Measurements from ENCODE around the gene SIRT3.
"Not testable (repeated sequence)": the region's sequence is repeated elsewhere in the genome, so short reads cannot be mapped to it uniquely, and the experiment has no call there.

Gene SIRT3

DNA sequence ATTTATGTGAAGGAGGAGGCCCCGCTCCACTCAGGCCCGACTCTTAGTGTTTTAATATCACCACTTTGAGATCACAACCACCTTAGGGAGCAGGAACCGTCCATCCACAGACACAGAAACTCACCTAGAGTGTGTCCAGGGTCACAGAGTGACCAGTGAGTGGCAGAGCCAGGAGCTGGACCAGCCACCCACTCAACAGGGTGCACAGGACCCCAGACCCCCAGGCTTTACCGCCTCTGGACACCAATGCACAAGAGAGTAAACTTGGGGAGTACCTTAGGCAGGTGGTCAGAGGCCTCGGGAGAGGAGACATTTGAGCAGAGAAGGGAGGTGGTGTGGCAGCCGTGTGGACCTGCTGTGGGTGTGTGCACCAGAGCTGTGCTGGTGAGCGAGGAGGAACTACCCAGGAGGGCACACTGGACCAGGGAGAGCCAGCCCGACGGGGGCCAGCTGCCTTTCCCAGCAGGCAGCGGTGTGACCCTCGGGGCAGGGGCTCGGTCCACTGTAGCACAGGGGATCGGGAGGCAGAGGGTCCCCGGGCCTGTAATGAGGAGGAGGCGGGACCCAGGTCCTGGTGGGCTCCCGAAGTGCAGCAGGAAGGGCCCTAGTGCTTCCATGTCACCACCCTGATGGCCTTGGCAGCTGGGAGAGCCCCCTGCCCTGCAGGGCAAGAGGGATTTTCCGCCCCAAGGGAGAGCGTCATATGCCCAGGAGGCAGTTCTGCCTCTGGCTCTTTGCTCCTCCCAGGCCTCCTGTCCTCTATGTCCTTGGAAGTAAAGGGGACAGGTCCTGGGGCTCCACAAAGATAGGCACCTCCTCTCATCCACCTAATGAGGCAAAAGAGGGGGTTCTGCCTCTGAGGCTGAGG lies 34.5 kb upstream of the SIRT3 start:
- no peak for DNase-seq (ENCODE audit: low read depth, low spot score)

GRCh38 chr11:269146-269890 lies 33.2 kb upstream of the SIRT3 start:
- DNase-seq (ENCODE audit: low read depth, low spot score), result no peak

DNA sequence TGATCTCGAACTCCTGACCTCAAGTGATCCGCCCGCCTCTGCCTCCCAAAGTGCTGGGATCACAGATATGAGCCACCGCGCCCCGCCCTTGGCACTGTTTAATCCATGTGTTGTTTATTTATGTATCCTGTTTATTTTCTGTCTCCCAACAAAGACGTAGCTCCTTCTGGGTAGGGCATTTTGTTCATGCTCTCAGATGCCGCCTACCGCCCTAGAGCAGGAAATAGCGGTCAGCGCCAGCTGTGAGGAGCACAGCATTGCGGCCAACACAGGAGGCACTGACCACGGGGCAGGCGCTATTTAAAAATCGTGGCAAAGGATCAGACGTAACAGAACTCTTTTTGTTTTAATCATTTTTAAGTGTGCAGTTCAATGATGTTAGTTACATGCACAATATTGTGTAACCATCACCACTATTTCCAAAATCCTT lies 32.6 kb upstream of the SIRT3 start:
- DNase-seq (ENCODE audit: low read depth, low spot score), result not testable (repeated sequence)

GRCh38 chr11:267491-267994 lies 31.4 kb upstream of the SIRT3 start:
- DNase-seq (ENCODE audit: low read depth, low spot score), result no peak

GRCh38 chr11:266676-267439 lies 30.7 kb upstream of the SIRT3 start:
- DNase-seq (ENCODE audit: low read depth, low spot score), result no peak

DNA sequence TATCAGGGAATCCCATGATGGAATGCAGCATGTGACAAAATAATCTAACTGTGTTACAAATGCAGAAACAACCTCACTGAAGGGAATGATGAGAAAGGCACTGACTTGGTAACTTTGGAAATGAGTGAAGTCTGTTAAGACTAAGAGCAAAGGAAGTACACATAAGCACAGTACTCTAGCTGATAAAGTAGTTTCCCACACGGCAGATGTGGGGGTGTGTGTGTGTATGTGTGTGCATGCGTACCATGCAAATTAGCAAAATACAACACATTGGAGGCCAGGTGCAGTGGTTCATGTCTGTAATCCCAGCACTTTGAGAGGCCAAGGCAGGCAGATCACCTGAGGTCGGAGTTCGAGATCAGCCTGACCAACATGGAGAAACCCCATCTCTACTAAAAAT lies 25.5 kb upstream of the SIRT3 start:
- DNase-seq (ENCODE audit: low read depth, low spot score), result no peak

DNA sequence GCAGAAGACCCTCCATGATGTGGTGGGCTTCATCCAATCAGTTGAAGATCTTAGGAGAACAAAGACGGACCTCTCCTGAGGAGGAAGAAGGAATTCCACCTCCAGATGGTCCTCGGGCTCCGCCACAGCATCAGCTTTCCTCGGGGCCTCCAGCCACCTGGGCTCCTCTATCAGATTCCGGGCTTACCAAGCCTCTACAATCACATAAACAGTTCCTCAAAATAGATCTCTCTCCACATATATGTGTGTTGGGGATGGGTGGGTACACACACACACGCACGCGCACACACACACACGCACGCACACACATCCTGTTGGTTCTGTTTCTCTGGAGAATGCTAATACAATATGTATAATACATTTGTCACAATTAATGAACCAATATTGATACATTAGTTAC lies 23.3 kb upstream of the SIRT3 start:
- DNase-seq (ENCODE audit: low read depth, low spot score), result no peak

DNA sequence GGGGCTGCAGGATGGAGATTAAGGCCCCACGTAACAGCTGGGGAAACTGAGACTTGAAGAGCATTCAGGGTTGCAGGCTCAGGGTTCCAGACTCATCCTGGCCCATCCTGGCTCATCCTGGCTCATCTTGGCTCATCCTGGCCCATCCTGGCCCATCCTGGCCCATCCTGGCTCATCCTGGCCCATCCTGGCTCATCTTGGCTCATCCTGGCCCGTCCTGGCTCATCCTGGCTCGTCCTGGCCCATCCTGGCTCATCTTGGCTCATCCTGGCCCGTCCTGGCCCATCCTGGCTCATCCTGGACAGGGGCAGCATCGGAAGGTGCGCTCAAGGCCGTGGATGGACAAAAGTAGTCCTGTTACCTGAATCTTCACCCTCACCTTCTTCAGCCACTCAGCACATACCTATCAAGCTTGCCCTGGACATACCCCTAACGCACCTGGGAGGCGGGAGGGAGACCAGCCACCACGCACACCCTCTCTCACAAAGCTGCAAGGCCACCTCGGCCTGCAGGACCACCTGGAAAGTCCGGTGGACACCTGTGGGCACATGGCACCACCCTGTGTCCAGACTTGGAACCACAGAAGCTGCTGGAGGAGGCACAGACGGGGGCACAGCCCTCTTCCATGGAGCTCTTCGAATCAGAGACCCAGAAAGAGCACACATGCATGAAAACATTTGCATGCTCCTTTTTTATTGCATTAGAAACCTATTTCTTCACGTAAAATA lies 21.8 kb upstream of the SIRT3 start:
- no peak for DNase-seq (ENCODE audit: low read depth, low spot score)

GRCh38 chr11:256952-257737 lies 21.0 kb upstream of the SIRT3 start:
- DNase-seq (ENCODE audit: low read depth, low spot score), result no peak

DNA sequence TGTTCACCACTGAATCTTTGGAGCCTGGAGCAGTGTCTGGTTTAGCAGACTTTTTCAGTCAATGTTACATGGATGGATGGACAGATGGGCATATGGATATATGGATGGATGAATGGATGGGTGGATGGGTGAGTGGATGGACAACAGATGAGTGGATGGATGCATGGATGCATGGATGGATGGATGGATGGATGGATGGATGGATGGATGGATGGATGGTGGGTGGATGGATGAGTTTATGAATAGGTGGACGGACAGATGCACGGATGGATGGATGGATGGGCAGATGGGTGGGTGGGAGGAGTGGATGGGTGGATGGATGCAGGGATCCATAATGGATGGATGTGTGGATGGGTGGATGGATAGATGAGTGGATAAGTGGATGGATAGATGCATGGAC lies 19.7 kb upstream of the SIRT3 start:
- DNase-seq (ENCODE audit: low read depth, low spot score), result no peak

DNA sequence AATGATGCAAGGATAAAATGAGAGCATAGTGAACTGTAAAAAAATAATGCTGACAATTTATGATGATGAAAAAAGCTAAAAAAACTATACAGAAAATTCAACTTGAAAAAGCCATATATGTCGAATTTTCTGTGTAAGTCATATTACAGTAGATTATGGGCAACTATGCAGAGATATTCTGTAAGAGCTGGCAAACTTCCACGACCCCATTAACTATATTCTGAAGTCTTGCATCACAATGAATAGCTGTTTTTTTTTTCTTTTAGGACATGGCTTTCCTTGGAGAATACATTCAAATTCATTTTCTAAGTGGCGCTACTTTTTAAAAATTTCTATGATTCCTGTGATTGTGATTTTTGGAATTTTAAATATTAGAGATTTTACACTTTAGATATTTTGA lies 19.0 kb upstream of the SIRT3 start:
- no peak for DNase-seq (ENCODE audit: low read depth, low spot score)

DNA sequence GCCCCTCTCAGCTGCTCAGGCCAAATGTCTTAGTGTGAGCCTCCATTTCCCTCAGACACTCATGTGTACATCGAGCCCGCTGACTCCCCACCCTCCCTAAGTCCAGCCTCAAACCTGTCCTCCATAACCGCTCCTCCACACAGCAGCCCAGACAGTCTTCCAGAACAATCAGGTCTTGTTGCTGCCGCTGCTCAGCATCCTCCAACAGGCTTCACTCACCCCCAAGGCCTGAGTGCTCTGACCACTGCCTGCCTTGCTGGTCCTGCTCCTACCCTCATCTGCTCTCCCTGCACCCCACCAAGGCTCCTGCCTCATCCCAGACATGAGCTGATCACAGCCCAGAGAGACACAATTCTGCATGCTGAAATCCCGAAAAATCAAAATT lies 17.7 kb upstream of the SIRT3 start:
- no peak for DNase-seq (ENCODE audit: low read depth, low spot score)

- DNase-seq (ENCODE audit: low read depth, low spot score), result no peak
Observed at GRCh38 chr11:253160-253885, 17.2 kb upstream of the SIRT3 start.

DNA sequence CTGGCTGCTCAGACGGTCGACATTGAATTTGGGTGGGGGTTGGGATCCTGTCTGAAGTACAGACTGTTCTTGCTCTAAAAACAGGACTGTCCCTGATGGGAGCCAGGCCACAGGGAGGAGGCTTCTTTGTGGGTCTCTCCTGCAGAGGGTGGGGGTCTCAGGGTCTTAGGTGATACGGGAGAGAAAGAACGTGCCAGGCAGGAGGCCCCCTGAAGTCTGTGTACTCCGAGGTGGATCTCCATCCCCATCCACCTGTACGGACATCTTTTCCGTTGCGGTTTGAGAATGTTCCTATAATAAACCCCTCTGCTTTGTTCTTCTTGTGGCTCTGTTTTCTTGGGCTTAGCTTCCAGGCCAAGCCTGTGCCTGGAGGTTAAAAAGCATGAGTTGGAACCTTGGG lies 16.5 kb upstream of the SIRT3 start:
- no peak for DNase-seq (ENCODE audit: low read depth, low spot score)

- no peak for DNase-seq (ENCODE audit: low read depth, low spot score)
Observed at GRCh38 chr11:251550-251949, 15.4 kb upstream of the SIRT3 start.

GRCh38 chr11:250740-251299 lies 14.7 kb upstream of the SIRT3 start:
- peak; percentile 75 for DNase-seq (ENCODE audit: low read depth, low spot score)

GRCh38 chr11:250274-250673 lies 14.1 kb upstream of the SIRT3 start:
- no peak for DNase-seq (ENCODE audit: low read depth, low spot score)

DNA sequence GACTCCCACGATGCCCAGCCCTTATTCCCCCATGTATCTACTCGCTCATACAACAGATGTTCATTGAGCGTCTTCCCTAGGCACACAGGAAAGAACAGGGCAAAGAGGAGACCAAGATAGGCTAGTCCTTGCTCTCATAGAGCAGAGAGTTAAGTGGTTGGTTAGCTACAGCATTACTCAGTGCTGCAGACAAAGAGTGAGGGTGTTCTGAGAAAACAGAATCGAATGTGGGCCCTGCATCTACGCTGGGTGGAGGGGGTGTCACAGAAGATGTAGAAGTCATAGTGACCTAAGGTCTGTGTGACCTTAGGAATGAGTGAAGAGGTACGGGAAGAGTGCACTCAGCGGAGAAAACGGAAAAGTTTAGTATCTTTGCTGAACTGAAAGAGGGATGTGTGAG lies 12.9 kb upstream of the SIRT3 start:
- DNase-seq (ENCODE audit: low read depth, low spot score), result no peak

- DNase-seq (ENCODE audit: low read depth, low spot score), result no peak
Observed at GRCh38 chr11:244376-244775, 8.2 kb upstream of the SIRT3 start.

DNA sequence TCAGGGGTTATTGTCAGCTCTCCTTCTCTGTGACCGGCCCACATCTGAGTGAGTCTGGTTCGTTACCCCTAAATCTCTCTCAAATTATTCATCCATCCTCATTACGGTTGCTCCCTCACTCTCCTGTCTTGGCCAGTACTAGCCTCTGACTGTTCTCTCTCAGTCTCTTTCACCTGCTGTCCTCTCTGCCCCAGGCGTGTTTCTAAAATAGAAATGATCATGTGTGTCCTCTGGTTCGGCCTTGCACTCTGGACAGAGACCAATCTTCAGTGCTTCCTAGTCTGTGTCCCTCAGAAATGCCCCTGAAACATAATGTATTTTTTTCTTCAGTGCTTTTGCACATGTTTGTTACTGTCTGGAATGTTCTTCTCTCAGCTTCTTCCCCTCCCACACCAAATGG lies 5.5 kb upstream of the SIRT3 start:
- no peak for DNase-seq (ENCODE audit: low read depth, low spot score)
